GM13976 (cell line): ENCODE results near the gene PNKD.

ENCODE experiments used
- DNase-seq: peaks from one replicate; pipeline ENCODE4 v3.0.0; 2012; ENCODE audit warnings: low spot score
- CTCF ChIP-seq: IDR thresholded peaks from 2 replicates; pipeline ENCODE4 v1.5.1; 2012; ENCODE audit warnings: borderline replicate concordance, mild to moderate bottlenecking; ENCODE audit not compliant: insufficient read depth; ENCODE audit errors: extremely low read depth, missing control alignments, control extremely low read depth
- in situ Hi-C: fragments of 300-500 bp; cut with MboI; formaldehyde crosslinking; loops from one replicate; pipeline ENCODE4 v1.12.0; 2022; ENCODE audit warnings: low sequenced_read_pairs, mixed read lengths, inconsistent platforms; ENCODE audit not compliant: unreplicated experiment

PNKD gene

GRCh38 chr2:218342837-218343236 is 72.5 kb downstream of the PNKD start:
- TF ChIP-seq CTCF: no peak
- in situ Hi-C loops: no loop called here

GRCh38 chr2:218343591-218343990 is 73.3 kb downstream of the PNKD start:
- in situ Hi-C loops: no loop called here
- DNase-seq: no peak
- TF ChIP-seq CTCF: no peak

More at GRCh38 chr2:218342837-218343236, 72.5 kb downstream of the PNKD start:
- DNase-seq: no peak

GRCh38 chr2:218344090-218344754 is 73.9 kb downstream of the PNKD start:
- TF ChIP-seq CTCF: no peak
- in situ Hi-C loops: no loop called here
- DNase-seq: no peak

- no peak for DNase-seq
- in situ Hi-C loops: no loop called here
- TF ChIP-seq CTCF: no peak
Observed at GRCh38 chr2:218344755-218345417, 74.6 kb downstream of the PNKD start.

GRCh38 chr2:218345491-218346236 is 75.3 kb downstream of the PNKD start:
- DNase-seq: no peak
- TF ChIP-seq CTCF: no peak
- in situ Hi-C loops: no loop called here

- no peak for TF ChIP-seq CTCF
- DNase-seq: no peak
- in situ Hi-C loops: no loop called here
Observed at GRCh38 chr2:218347172-218347571, 76.9 kb downstream of the PNKD start.
